HepG2 (cell line): ENCODE results near the gene PTPN22. TPM values are rescaled to one million over a fixed set of nuclear protein-coding genes. Genes with fewer than 3 reads are reported as not detected.

Source experiments
- ATAC-seq: fragments of 200-7000 bp; cut with Tn5 transposase; 3 replicates; pipeline ENCODE4 v1.9.1; 2020; ENCODE audit warnings: mild to moderate bottlenecking, moderate library complexity
- BruUV-seq: library from RNA; stranded (reverse); fragments of 400-500 nt; replicated peaks from 2 replicates; lab custom pipeline; 2021; lab: Mats Ljungman, UMichigan
- CTCF ChIA-PET: fragments of 300-600 bp; formaldehyde crosslinking; extraction: SDS; loops from one replicate; lab custom pipeline; 2021; ENCODE audit warnings: low total read pairs, inconsistent platforms, low intra/inter-chr PET ratio; lab: Yijun Ruan, JAX
- POLR2A ChIA-PET: fragments of 350-600 bp; sonication (Branson Sonifier 250); formaldehyde crosslinking; loops from one replicate; lab custom pipeline; 2020; ENCODE audit warnings: antibody characterized with exemption, inconsistent platforms; lab: Yijun Ruan, JAX
- DNase-seq: peaks from one replicate; pipeline ENCODE4 v3.0.0-alpha.2; 2015; ENCODE audit warnings: low spot score
- FAIRE-seq: peaks from 3 replicates; lab custom pipeline; 2011; peaks lifted over from hg19 to GRCh38; lab: Jason Lieb, UNC
- H2AFZ ChIP-seq: one replicate; pipeline ENCODE4 v1.6.1; 2011; ENCODE audit warnings: low read length, inconsistent platforms
- H3K27ac ChIP-seq: fragments of 300-600 bp; 3 replicates; pipeline ENCODE4 v1.8.0; 2011; ENCODE audit warnings: mixed run types, mild to moderate bottlenecking, mixed read lengths, low read length, inconsistent platforms; ENCODE audit not compliant: insufficient read depth; ENCODE audit errors: extremely low read length
- H3K27me3 ChIP-seq, 2 experiments: fragments of 200-600 bp in 1 of 2; 2 replicates in 1 of 2; 3 replicates in 1 of 2; pipeline versions ENCODE4 v1.6.0 to v1.8.0; 2011; ENCODE audit warnings: low read length in 2 of 2, mild to moderate bottlenecking in 2 of 2, moderate library complexity in 2 of 2, inconsistent platforms in 1 of 2; ENCODE audit not compliant: insufficient read depth in 2 of 2, control insufficient read depth in 1 of 2
- H3K36me3 ChIP-seq, 2 experiments: fragments of 200-600 bp in 1 of 2; replicated peaks in 1 of 2; 2 replicates in 1 of 2; 3 replicates in 1 of 2; pipeline versions ENCODE4 v1.5.1 to v1.8.0; 2011; ENCODE audit warnings: low read length in 2 of 2, inconsistent platforms in 1 of 2; ENCODE audit not compliant: insufficient read depth in 2 of 2, control insufficient read depth in 1 of 2
- H3K4me1 ChIP-seq: 2 replicates; pipeline ENCODE4 v1.5.1; 2012; ENCODE audit warnings: low read length, inconsistent platforms; ENCODE audit not compliant: insufficient read depth
- H3K4me2 ChIP-seq: 2 replicates; pipeline ENCODE4 v1.6.0; 2011; ENCODE audit warnings: low read depth, low read length, inconsistent platforms
- H3K4me3 ChIP-seq, 3 experiments: fragments of 200-600 bp in 1 of 3; sonication (generic), shearing (Covaris generic) in 1 of 3; replicated peaks in 1 of 3; 2 replicates each; pipeline ENCODE4 v1.5.1; 2011 to 2016; ENCODE audit warnings: low read length in 3 of 3, inconsistent platforms in 2 of 3, low read depth in 2 of 3, mild to moderate bottlenecking in 2 of 3, control low read depth in 1 of 3, mixed read lengths in 1 of 3; ENCODE audit not compliant: insufficient read depth in 1 of 3
- H3K79me2 ChIP-seq: one replicate; pipeline ENCODE4 v1.6.1; 2011; ENCODE audit warnings: low read length, inconsistent platforms; ENCODE audit not compliant: insufficient read depth
- H3K9ac ChIP-seq: 2 replicates; pipeline ENCODE4 v1.6.0; 2011; ENCODE audit warnings: mild to moderate bottlenecking, low read depth, low read length, inconsistent platforms; ENCODE audit not compliant: insufficient read depth
- H3K9me3 ChIP-seq: 2 replicates; pipeline ENCODE4 v1.5.1; 2012; ENCODE audit warnings: mild to moderate bottlenecking, low read length
- H4K20me1 ChIP-seq: 2 replicates; pipeline ENCODE4 v1.6.0; 2011; ENCODE audit warnings: inconsistent platforms, mild to moderate bottlenecking, low read length, moderate library complexity; ENCODE audit not compliant: insufficient read depth
- CCAR2 ChIP-seq: fragments of 200-400 bp; formaldehyde crosslinking; optimal IDR thresholded peaks from 2 replicates; pipeline ENCODE3; 2018; ENCODE audit warnings: low read depth, mild to moderate bottlenecking, low read length, moderate library complexity
- GLI4 ChIP-seq: sonication (generic); formaldehyde crosslinking; IDR thresholded peaks from 2 replicates; pipeline ENCODE4 v1.5.1; 2020; ENCODE audit warnings: missing genetic modification reagents, mild to moderate bottlenecking, moderate library complexity, borderline replicate concordance
- KLF11 ChIP-seq: IDR thresholded peaks from 2 replicates; pipeline ENCODE4 v1.6.1; 2016; ENCODE audit warnings: missing compliant biosample characterization
- MTF2 ChIP-seq: sonication (generic); formaldehyde crosslinking; IDR thresholded peaks from 2 replicates; pipeline ENCODE4 v1.5.0; 2020; ENCODE audit warnings: missing genetic modification reagents, borderline replicate concordance
- MYC ChIP-seq: sonication (generic); formaldehyde crosslinking; IDR thresholded peaks from 2 replicates; pipeline ENCODE4 v1.9.0; 2021; ENCODE audit warnings: missing genetic modification reagents, borderline replicate concordance
- NFIB ChIP-seq: sonication (generic); formaldehyde crosslinking; IDR thresholded peaks from 2 replicates; pipeline ENCODE4 v1.9.0; 2021; ENCODE audit warnings: missing genetic modification reagents, mild to moderate bottlenecking, borderline replicate concordance
- NFIC ChIP-seq: IDR thresholded peaks from 2 replicates; pipeline ENCODE4 v1.6.1; 2012; ENCODE audit warnings: mild to moderate bottlenecking, low read length, inconsistent platforms
- PHB2 ChIP-seq: fragments of 450-650 bp; IDR thresholded peaks from 2 replicates; pipeline ENCODE4 v1.6.1; 2018; ENCODE audit not compliant: partially characterized antibody
- PPARG ChIP-seq: conservative IDR thresholded peaks from 2 replicates; pipeline ENCODE4 v1.6.1; 2016; ENCODE audit warnings: missing biosample characterization, missing genetic modification reagents
- SMAD3 ChIP-seq: sonication (generic); formaldehyde crosslinking; IDR thresholded peaks from 2 replicates; pipeline ENCODE4 v1.4.0; 2020; ENCODE audit warnings: missing genetic modification reagents
- ZNF142 ChIP-seq: sonication (generic); formaldehyde crosslinking; IDR thresholded peaks from 2 replicates; pipeline ENCODE4 v1.4.0; 2020; ENCODE audit warnings: missing genetic modification reagents
- ZNF547 ChIP-seq: sonication (generic); formaldehyde crosslinking; IDR thresholded peaks from 2 replicates; pipeline ENCODE4 v1.5.1; 2020; ENCODE audit warnings: mild to moderate bottlenecking, missing genetic modification reagents
- ZNF598 ChIP-seq: sonication (generic); formaldehyde crosslinking; IDR thresholded peaks from 2 replicates; pipeline ENCODE4 v1.5.1; 2020; ENCODE audit warnings: mild to moderate bottlenecking, missing genetic modification reagents, borderline replicate concordance
- ZNF605 ChIP-seq: sonication (generic); formaldehyde crosslinking; IDR thresholded peaks from 2 replicates; pipeline ENCODE4 v1.8.0; 2022; ENCODE audit warnings: mild to moderate bottlenecking, missing genetic modification reagents
- ZNF614 ChIP-seq: IDR thresholded peaks from 2 replicates; pipeline ENCODE4 v1.6.1; 2018; ENCODE audit warnings: missing biosample characterization, missing genetic modification reagents, inconsistent platforms, borderline replicate concordance
- ZSCAN29 ChIP-seq: sonication (generic); formaldehyde crosslinking; conservative IDR thresholded peaks from 2 replicates; pipeline ENCODE4 v1.4.0; 2020; ENCODE audit warnings: mild to moderate bottlenecking, missing genetic modification reagents
- WGBS: methylation state at CpG from one replicate; pipeline ENCODE4 v1.1.6; 2017; ENCODE audit warnings: low lambda C conversion rate; 5-methylcytosine and 5-hydroxymethylcytosine counted together
- in situ Hi-C: cut with HindIII; loops from 2 replicates; pipeline ENCODE4 v1.10.0; 2017; ENCODE audit warnings: low pct_unique_long_range_greater_than_20kb; ENCODE audit not compliant: extremely low pct_ligation_motif_present
- intact Hi-C: fragments of 100-400 bp; cut with micrococcal nuclease; formaldehyde crosslinking; loops from one replicate; pipeline ENCODE4 v1.10.0; 2022; ENCODE audit not compliant: unreplicated experiment
- polyA plus RNA-seq, 8 experiments: library from polyadenylated mRNA; depleted of rRNA in 3 of 8; stranded (reverse) in 7 of 8; unstranded in 1 of 8; fragments of >200 nt; fragmentation: Illumina TruSeq in 4 of 8; extraction: Trizol in 4 of 8; gene quantifications; 2 replicates each; pipeline versions ENCODE4 v1.2.1 to v1.2.3, GENCODE V29; 2011 to 2016; ENCODE audit warnings: low read depth in 4 of 8, missing spikeins in 1 of 8, mixed read lengths in 1 of 8; ENCODE audit not compliant: insufficient read depth in 1 of 8
- total RNA-seq, 5 experiments: library from RNA; depleted of rRNA; stranded (reverse); fragments of >200 nt; fragmentation: Illumina TruSeq; extraction: Trizol; gene quantifications; 2 replicates each; pipeline ENCODE4 v1.2.3, GENCODE V29; 2016; ENCODE audit warnings: low read depth in 1 of 5

The PTPN22 gene
- total and polyA plus RNA-seq, 2 of the 13 experiments (the other 11 are each of a cell fraction or from before 2014, with no cell fraction given) = not detected

- Histone ChIP-seq H3K36me3 (peaks cover 4 to 22% of the 10 kb centered on the region in 2 experiments; a peak in 4 of 5 replicates), H3K27ac (peak overlapping the region; percentile 78), H3K79me2 (peaks cover 16% of the 10 kb centered on the region), H3K4me1 (peaks cover 24% of the 10 kb centered on the region; the same call in 1 of the 2 replicates), H3K9ac (peak overlapping the region; percentile 84), H4K20me1 (no peaks in the 10 kb centered on the region), H3K9me3 (no peaks in the 10 kb centered on the region), H3K4me3 (peak overlapping the region; percentile 67 to 90 (median 73)), H2AFZ (peak overlapping the region; percentile 64), H3K27me3 (no peaks in the 10 kb centered on the region; a peak in 1 of 5 replicates), H3K4me2 (peak overlapping the region; percentile 96)
- TSS peak; percentile 73 for BruUV-seq
- in situ Hi-C loops (no loop called here), intact Hi-C loops (no loop called here)
- DNase-seq (no peak), ATAC-seq (peak; percentile 48), FAIRE-seq (no peak)
- ChIA-PET CTCF (interaction anchor here (0.9 to 2.0 kb wide), 2 partner anchors 25 to 69 kb away, joined by 3 to 6 read pairs; partner anchors contain the start of gene HIPK1), POLR2A (interaction anchor here (0.8 to 3.5 kb wide), 3 partner anchors 25 to 145 kb away, joined by 4 to 102 read pairs (median 9); partner anchors contain the start of genes HIPK1, PHTF1 and RSBN1)
- WGBS = 0% methylated on average over 8 of the region's 11 CpGs
- 0 out of 2 replicates have a peak, but pooled peaks have one; percentile 26 for TF ChIP-seq SMAD3 (CRISPR knock-in tag)
- no peak for TF ChIP-seq NFIB
- TF ChIP-seq ZNF547 = no peak
- TF ChIP-seq MYC (CRISPR knock-in tag) = 0 out of 2 replicates have a peak, but pooled peaks have one; percentile 1
- TF ChIP-seq PHB2 = no peak
- 0 out of 2 replicates have a peak, but pooled peaks have one; percentile 7 for TF ChIP-seq ZNF598 (CRISPR knock-in tag)
- TF ChIP-seq ZSCAN29 (CRISPR knock-in tag) = no peak
- no peak for TF ChIP-seq MTF2 (CRISPR knock-in tag)
- TF ChIP-seq GLI4 = 0 out of 2 replicates have a peak, but pooled peaks have one; percentile 41
- no peak for TF ChIP-seq PPARG (CRISPR knock-in tag)
- TF ChIP-seq KLF11 (CRISPR knock-in tag) = 0 out of 2 replicates have a peak, but pooled peaks have one; percentile 1
- 0 out of 2 replicates have a peak, but pooled peaks have one; percentile 20 for TF ChIP-seq ZNF614 (CRISPR knock-in tag)
- 0 out of 2 replicates have a peak, but pooled peaks have one; percentile 4 for TF ChIP-seq ZNF605 (CRISPR knock-in tag)
- TF ChIP-seq ZNF142 = no peak
- no peak for TF ChIP-seq CCAR2
- no peak for TF ChIP-seq NFIC
Observed at GRCh38 chr1:113904293-113904673, 32.8 kb upstream of the PTPN22 start.
